CD4-positive, alpha-beta T cell (primary cell): ENCODE measurements around the gene PPP2R3A. TPM values are rescaled to one million over a fixed set of nuclear protein-coding genes. Genes with fewer than 3 reads are reported as not detected.
A peak's percentile ranks its signal among the peaks of the same experiment; 100 is the strongest.

Source experiments
- ATAC-seq: fragments of 200-7000 bp; cut with Tn5 transposase; one replicate; pipeline ENCODE4 v1.10.0; 2022; ENCODE audit warnings: mild to moderate bottlenecking; ENCODE audit not compliant: poor library complexity
- CTCF ChIA-PET: fragments of 350-600 bp; sonication (Branson Sonifier 250); formaldehyde crosslinking; loops from one replicate; lab custom pipeline; 2021; ENCODE audit warnings: antibody characterized with exemption, inconsistent platforms; lab: Charles Lee
- POLR2A ChIA-PET: fragments of 350-600 bp; sonication (Branson Sonifier 250); formaldehyde crosslinking; loops from one replicate; lab custom pipeline; 2021; ENCODE audit warnings: antibody characterized with exemption, inconsistent platforms; lab: Charles Lee
- DNase-seq, 14 experiments: peaks; one replicate each; pipeline ENCODE4 v3.0.0-alpha.2; 2013 to 2020; ENCODE audit warnings: mixed read lengths in 2 of 14
- H3K27ac ChIP-seq, 2 donors: one replicate each; pipeline versions ENCODE4 v1.5.1 to v1.7.0; 2013; ENCODE audit warnings: low read length in 2 of 2, low read depth in 1 of 2, mild to moderate bottlenecking in 1 of 2
- H3K27me3 ChIP-seq, 2 experiments: 1 replicate in 1 of 2; 2 replicates in 1 of 2; pipeline versions ENCODE4 v1.6.1 to v1.7.0; 2013; ENCODE audit warnings: low read length in 2 of 2, control low read depth in 1 of 2, mild to moderate bottlenecking in 1 of 2, moderate library complexity in 1 of 2; ENCODE audit not compliant: insufficient read depth in 2 of 2, control insufficient read depth in 1 of 2
- H3K36me3 ChIP-seq: one replicate; pipeline ENCODE4 v1.6.1; 2013; ENCODE audit warnings: low read length, control low read depth; ENCODE audit not compliant: insufficient read depth
- H3K4me1 ChIP-seq: one replicate; pipeline ENCODE4 v1.6.1; 2013; ENCODE audit warnings: low read length, control low read depth; ENCODE audit not compliant: insufficient read depth
- H3K4me3 ChIP-seq: one replicate; pipeline ENCODE4 v1.5.1; 2013; ENCODE audit warnings: mild to moderate bottlenecking, low read length, moderate library complexity
- H3K9me3 ChIP-seq, 2 experiments: 1 replicate in 1 of 2; 2 replicates in 1 of 2; pipeline versions ENCODE4 v1.6.1 to v1.7.0; 2013; ENCODE audit warnings: low read length in 2 of 2, mild to moderate bottlenecking in 2 of 2, control low read depth in 1 of 2, moderate library complexity in 1 of 2; ENCODE audit not compliant: control insufficient read depth in 1 of 2, insufficient read depth in 1 of 2
- H3K27ac Mint-ChIP-seq: one replicate; pipeline ENCODE4 v1.8.0; 2020; ENCODE audit warnings: mixed read lengths
- H3K27me3 Mint-ChIP-seq: one replicate; pipeline ENCODE4 v1.8.0; 2021; ENCODE audit warnings: mixed read lengths
- H3K36me3 Mint-ChIP-seq: one replicate; pipeline ENCODE4 v1.8.0; 2021; ENCODE audit warnings: low read depth, mixed read lengths
- H3K4me1 Mint-ChIP-seq: one replicate; pipeline ENCODE4 v1.8.0; 2021; ENCODE audit warnings: low read depth, mixed read lengths
- H3K4me3 Mint-ChIP-seq: one replicate; pipeline ENCODE4 v1.8.0; 2020; ENCODE audit warnings: mild to moderate bottlenecking, mixed read lengths
- H3K9me3 Mint-ChIP-seq: one replicate; pipeline ENCODE4 v1.8.0; 2020; ENCODE audit warnings: mixed read lengths
- CTCF ChIP-seq: fragments of 200-600 bp; IDR thresholded peaks from one replicate; pipeline ENCODE4 v1.8.0; 2022; ENCODE audit warnings: antibody characterized with exemption, mild to moderate bottlenecking
- intact Hi-C, 2 experiments: fragments of 100-400 bp; cut with DNase I in 1 of 2; cut with micrococcal nuclease in 1 of 2; formaldehyde crosslinking; loops; one replicate each; pipeline versions ENCODE4 v1.15.1 to v1.9.0; 2023 to 2025; cut with DNase I, micrococcal nuclease
- total RNA-seq, 174 experiments: library from RNA in 2 of 174; stranded (reverse) in 2 of 174; gene quantifications; one replicate each; pipeline ENCODE4 v1.2.3 and lab custom pipeline; 2021 to 2026

PPP2R3A gene
- total RNA-seq, 2 experiments from 2014 or later, result 0.14 to 0.31 TPM

GRCh38 chr3:136070953-136071949 lies 105.7 kb downstream of the PPP2R3A start:
- no peaks in the 10 kb centered on the region for H3K36me3 ChIP-seq
- ATAC-seq, result no peak
- no peaks in the 10 kb centered on the region for H3K27me3 ChIP-seq
- H3K27ac ChIP-seq, result no peak overlapping the region
- H3K4me3 Mint-ChIP-seq, result no peak overlapping the region
- DNase-seq, result peak in 2 of 14 experiments; percentile 6 to 13
- CTCF ChIA-PET, result interaction anchor here (1.1 to 3.9 kb wide), 3 partner anchors 320 to 952 kb away, joined by 3 to 13 read pairs (median 4); no protein-coding TSS in a partner anchor
- H3K4me3 ChIP-seq, result no peak overlapping the region
- H3K36me3 Mint-ChIP-seq, result no peaks in the 10 kb centered on the region
- no peaks in the 10 kb centered on the region for H3K9me3 Mint-ChIP-seq
- POLR2A ChIA-PET, result interaction anchor here (1.3 kb wide), 1 partner anchor 681 kb away, joined by 3 read pairs; the partner anchor contains the start of gene STAG1
- H3K9me3 ChIP-seq, result no peaks in the 10 kb centered on the region
- H3K4me1 ChIP-seq, result no peaks in the 10 kb centered on the region
- H3K4me1 Mint-ChIP-seq, result no peaks in the 10 kb centered on the region
- no peak overlapping the region for H3K27ac Mint-ChIP-seq
- H3K27me3 Mint-ChIP-seq, result no peaks in the 10 kb centered on the region
- TF ChIP-seq CTCF, result no peak
- intact Hi-C loops, result loop anchor here in 1 of 2 experiments (10.0 kb wide), 1 partner anchor 1904 kb away; no protein-coding TSS in a partner anchor

- no peak overlapping the region for H3K27ac Mint-ChIP-seq
- intact Hi-C loops, result loop anchor here (1.0 to 10.0 kb wide), 8 partner anchors 123 to 1900 kb away; partner anchors contain the start of genes MSL2 (in 1 of the 2), PCCB (in 1 of the 2) and STAG1 (in 1 of the 2)
- H3K27ac ChIP-seq, result no peak overlapping the region
- H3K27me3 ChIP-seq, result no peaks in the 10 kb centered on the region
- no peaks in the 10 kb centered on the region for H3K36me3 Mint-ChIP-seq
- CTCF ChIA-PET, result interaction anchor here (0.6 to 2.4 kb wide), 8 partner anchors 12 to 1983 kb away, joined by 3 to 30 read pairs (median 4); partner anchors contain the start of gene STAG1
- no peak for ATAC-seq
- H3K4me3 Mint-ChIP-seq, result no peak overlapping the region
- no peaks in the 10 kb centered on the region for H3K36me3 ChIP-seq
- TF ChIP-seq CTCF, result no peak
- H3K9me3 ChIP-seq, result no peaks in the 10 kb centered on the region
- H3K27me3 Mint-ChIP-seq, result no peaks in the 10 kb centered on the region
- POLR2A ChIA-PET, result interaction anchor here (1.0 to 1.6 kb wide), 3 partner anchors 317 to 939 kb away, joined by 3 to 5 read pairs (median 4); no protein-coding TSS in a partner anchor
- no peaks in the 10 kb centered on the region for H3K4me1 Mint-ChIP-seq
- no peaks in the 10 kb centered on the region for H3K9me3 Mint-ChIP-seq
- no peak overlapping the region for H3K4me3 ChIP-seq
- DNase-seq, result no peak
- H3K4me1 ChIP-seq, result no peaks in the 10 kb centered on the region
Observed at GRCh38 chr3:136074546-136075170, 109.1 kb downstream of the PPP2R3A start.

- Mint-ChIP-seq H3K27ac (no peak overlapping the region), H3K36me3 (no peaks in the 10 kb centered on the region), H3K9me3 (no peaks in the 10 kb centered on the region), H3K4me3 (no peak overlapping the region), H3K4me1 (no peaks in the 10 kb centered on the region), H3K27me3 (no peaks in the 10 kb centered on the region)
- ATAC-seq (peak; percentile 61), DNase-seq (peak; percentile 56 to 87 (median 68))
- H3K9me3 ChIP-seq, result no peaks in the 10 kb centered on the region
- peak; percentile 98 for TF ChIP-seq CTCF
- H3K36me3 ChIP-seq, result no peaks in the 10 kb centered on the region
- no peaks in the 10 kb centered on the region for H3K27me3 ChIP-seq
- intact Hi-C loops, result loop anchor here (1.0 to 10.0 kb wide), 8 partner anchors 122 to 1899 kb away; partner anchors contain the start of genes MSL2 (in 1 of the 2), PCCB (in 1 of the 2) and STAG1 (in 1 of the 2)
- no peak overlapping the region for H3K27ac ChIP-seq
- POLR2A ChIA-PET, result interaction anchor here (1.0 to 1.6 kb wide), 3 partner anchors 316 to 939 kb away, joined by 3 to 5 read pairs (median 4); no protein-coding TSS in a partner anchor
- H3K4me1 ChIP-seq, result no peaks in the 10 kb centered on the region
- CTCF ChIA-PET, result interaction anchor here (0.6 to 2.4 kb wide), 9 partner anchors 12 to 1983 kb away, joined by 3 to 30 read pairs (median 5); partner anchors contain the start of gene STAG1
- H3K4me3 ChIP-seq, result no peak overlapping the region
Observed at GRCh38 chr3:136075218-136075808, 109.8 kb downstream of the PPP2R3A start.
